ENCODE data around the gene BCAT1. TPM values are rescaled to one million over a fixed set of nuclear protein-coding genes. Genes with fewer than 3 reads are reported as not detected.

BCAT1 gene
- total RNA-seq, 1 experiment from 2014 or later: 5.8 TPM

DNA sequence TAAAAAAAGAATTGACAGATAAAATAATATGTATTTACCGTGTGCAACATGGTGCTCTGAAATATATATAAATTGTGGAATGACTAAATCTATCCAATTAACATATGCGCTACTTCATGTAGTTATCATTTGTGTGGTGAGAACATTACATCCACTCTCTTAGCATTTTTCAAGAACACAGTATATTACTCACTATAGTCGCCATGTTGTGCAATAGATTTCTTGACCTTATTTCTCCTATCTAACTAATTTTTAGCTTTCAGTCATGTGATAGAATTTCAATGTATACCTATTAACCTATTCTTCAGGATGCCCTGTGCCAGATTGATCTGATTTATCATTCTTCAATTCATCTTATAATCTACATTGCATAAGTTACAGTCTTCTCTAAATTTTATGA lies 178.6 kb downstream of the BCAT1 start:
- no peaks in the 10 kb centered on the region for H3K36me3 ChIP-seq (ENCODE audit: control insufficient read depth, insufficient read depth, low read length)
- H3K27ac ChIP-seq (ENCODE audit: low read length): no peak overlapping the region
- H3K4me1 ChIP-seq (ENCODE audit: control insufficient read depth, insufficient read depth, low read length): no peaks in the 10 kb centered on the region
- no peak for DNase-seq (ENCODE audit: low read depth, low spot score)
- in situ Hi-C loops (cut with HindIII; ENCODE audit: low pct_unique_long_range_greater_than_20kb, low sequenced_read_pairs): no loop called here
- ChIA-PET POLR2A (interaction anchor here (0.6 kb wide), 1 partner anchor 1123 kb away, joined by 3 read pairs; no protein-coding TSS in a partner anchor), CTCF (interaction anchor here (1.1 kb wide), 1 partner anchor 10 kb away, joined by 10 read pairs; no protein-coding TSS in a partner anchor)
- no TSS peak for BruUV-seq (replicated peaks)
- H3K9me3 ChIP-seq (ENCODE audit: control insufficient read depth, insufficient read depth, low read depth, low read length): 0 out of 2 replicates have a peak, but pooled peaks cover 5% of the 10 kb centered on the region
- intact Hi-C loops (cut with micrococcal nuclease; ENCODE audit: unreplicated experiment): no loop called here
- no peak for ATAC-seq
- TF ChIP-seq, protein P1, sequence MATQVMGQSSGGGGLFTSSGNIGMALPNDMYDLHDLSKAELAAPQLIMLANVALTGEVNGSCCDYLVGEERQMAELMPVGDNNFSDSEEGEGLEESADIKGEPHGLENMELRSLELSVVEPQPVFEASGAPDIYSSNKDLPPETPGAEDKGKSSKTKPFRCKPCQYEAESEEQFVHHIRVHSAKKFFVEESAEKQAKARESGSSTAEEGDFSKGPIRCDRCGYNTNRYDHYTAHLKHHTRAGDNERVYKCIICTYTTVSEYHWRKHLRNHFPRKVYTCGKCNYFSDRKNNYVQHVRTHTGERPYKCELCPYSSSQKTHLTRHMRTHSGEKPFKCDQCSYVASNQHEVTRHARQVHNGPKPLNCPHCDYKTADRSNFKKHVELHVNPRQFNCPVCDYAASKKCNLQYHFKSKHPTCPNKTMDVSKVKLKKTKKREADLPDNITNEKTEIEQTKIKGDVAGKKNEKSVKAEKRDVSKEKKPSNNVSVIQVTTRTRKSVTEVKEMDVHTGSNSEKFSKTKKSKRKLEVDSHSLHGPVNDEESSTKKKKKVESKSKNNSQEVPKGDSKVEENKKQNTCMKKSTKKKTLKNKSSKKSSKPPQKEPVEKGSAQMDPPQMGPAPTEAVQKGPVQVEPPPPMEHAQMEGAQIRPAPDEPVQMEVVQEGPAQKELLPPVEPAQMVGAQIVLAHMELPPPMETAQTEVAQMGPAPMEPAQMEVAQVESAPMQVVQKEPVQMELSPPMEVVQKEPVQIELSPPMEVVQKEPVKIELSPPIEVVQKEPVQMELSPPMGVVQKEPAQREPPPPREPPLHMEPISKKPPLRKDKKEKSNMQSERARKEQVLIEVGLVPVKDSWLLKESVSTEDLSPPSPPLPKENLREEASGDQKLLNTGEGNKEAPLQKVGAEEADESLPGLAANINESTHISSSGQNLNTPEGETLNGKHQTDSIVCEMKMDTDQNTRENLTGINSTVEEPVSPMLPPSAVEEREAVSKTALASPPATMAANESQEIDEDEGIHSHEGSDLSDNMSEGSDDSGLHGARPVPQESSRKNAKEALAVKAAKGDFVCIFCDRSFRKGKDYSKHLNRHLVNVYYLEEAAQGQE (IDR thresholded peaks at IDR 0.05; ENCODE audit: insufficient read depth in 1 of 2, low read depth in 2 of 2, low read length in 1 of 2): no peak
- no peak for TF ChIP-seq TCF7L2 (IDR thresholded peaks at IDR 0.05; ENCODE audit: low read depth, low read length)
- no peak for TF ChIP-seq POLR2AphosphoS5 (IDR thresholded peaks at IDR 0.05; ENCODE audit: low read depth, low read length)
- TF ChIP-seq, protein P2, sequence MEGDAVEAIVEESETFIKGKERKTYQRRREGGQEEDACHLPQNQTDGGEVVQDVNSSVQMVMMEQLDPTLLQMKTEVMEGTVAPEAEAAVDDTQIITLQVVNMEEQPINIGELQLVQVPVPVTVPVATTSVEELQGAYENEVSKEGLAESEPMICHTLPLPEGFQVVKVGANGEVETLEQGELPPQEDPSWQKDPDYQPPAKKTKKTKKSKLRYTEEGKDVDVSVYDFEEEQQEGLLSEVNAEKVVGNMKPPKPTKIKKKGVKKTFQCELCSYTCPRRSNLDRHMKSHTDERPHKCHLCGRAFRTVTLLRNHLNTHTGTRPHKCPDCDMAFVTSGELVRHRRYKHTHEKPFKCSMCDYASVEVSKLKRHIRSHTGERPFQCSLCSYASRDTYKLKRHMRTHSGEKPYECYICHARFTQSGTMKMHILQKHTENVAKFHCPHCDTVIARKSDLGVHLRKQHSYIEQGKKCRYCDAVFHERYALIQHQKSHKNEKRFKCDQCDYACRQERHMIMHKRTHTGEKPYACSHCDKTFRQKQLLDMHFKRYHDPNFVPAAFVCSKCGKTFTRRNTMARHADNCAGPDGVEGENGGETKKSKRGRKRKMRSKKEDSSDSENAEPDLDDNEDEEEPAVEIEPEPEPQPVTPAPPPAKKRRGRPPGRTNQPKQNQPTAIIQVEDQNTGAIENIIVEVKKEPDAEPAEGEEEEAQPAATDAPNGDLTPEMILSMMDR (IDR thresholded peaks at IDR 0.05): no peak
- no peak for TF ChIP-seq SIN3A (IDR thresholded peaks at IDR 0.05; ENCODE audit: borderline replicate concordance, insufficient read depth, low read depth, low read length)
- no peaks in the 10 kb centered on the region for H3K27me3 ChIP-seq (ENCODE audit: control insufficient read depth, insufficient read depth, low read length)
- no peak overlapping the region for H3K4me3 ChIP-seq (ENCODE audit: low read depth in 2 of 2, low read length in 2 of 2)

DNA sequence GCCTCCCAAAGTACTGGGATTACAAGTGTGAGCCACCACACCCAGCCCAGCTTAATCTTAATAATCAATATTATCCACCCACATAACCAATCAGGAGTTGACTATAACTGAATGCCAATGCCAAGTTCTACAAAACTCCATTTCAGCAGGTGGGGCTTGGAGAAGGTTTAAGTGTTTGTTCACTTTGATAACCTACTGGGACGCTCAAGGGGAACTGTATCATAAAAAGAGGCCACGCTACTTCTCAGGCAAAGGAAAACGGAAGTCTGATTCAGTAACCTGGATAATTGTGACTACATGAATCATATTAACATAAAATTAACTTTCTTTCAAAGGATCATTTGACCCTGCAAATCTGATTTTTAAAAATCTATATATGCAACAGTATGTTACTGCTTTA lies 179.2 kb downstream of the BCAT1 start:
- TF ChIP-seq, protein P1 (IDR thresholded peaks at IDR 0.05; ENCODE audit: insufficient read depth in 1 of 2, low read depth in 2 of 2, low read length in 1 of 2): no peak
- TF ChIP-seq TCF7L2 (IDR thresholded peaks at IDR 0.05; ENCODE audit: low read depth, low read length): no peak
- no peak for TF ChIP-seq POLR2AphosphoS5 (IDR thresholded peaks at IDR 0.05; ENCODE audit: low read depth, low read length)
- TF ChIP-seq SIN3A (IDR thresholded peaks at IDR 0.05; ENCODE audit: borderline replicate concordance, insufficient read depth, low read depth, low read length): no peak
- TF ChIP-seq, protein P2 (IDR thresholded peaks at IDR 0.05): no peak
- ATAC-seq: no peak
- no peaks in the 10 kb centered on the region for H3K27me3 ChIP-seq (ENCODE audit: control insufficient read depth, insufficient read depth, low read length)
- H3K4me1 ChIP-seq (ENCODE audit: control insufficient read depth, insufficient read depth, low read length): no peaks in the 10 kb centered on the region
- H3K36me3 ChIP-seq (ENCODE audit: control insufficient read depth, insufficient read depth, low read length): no peaks in the 10 kb centered on the region
- H3K4me3 ChIP-seq (ENCODE audit: low read depth in 2 of 2, low read length in 2 of 2): no peak overlapping the region
- intact Hi-C loops (cut with micrococcal nuclease; ENCODE audit: unreplicated experiment): no loop called here
- no TSS peak for BruUV-seq (replicated peaks)
- ChIA-PET POLR2A (no interaction called here), CTCF (interaction anchor here (0.7 to 1.1 kb wide), 2 partner anchors 10 to 75 kb away, joined by 6 to 10 read pairs; no protein-coding TSS in a partner anchor)
- in situ Hi-C loops (cut with HindIII; ENCODE audit: low pct_unique_long_range_greater_than_20kb, low sequenced_read_pairs): no loop called here
- no peak for DNase-seq (ENCODE audit: low read depth, low spot score)
- H3K9me3 ChIP-seq (ENCODE audit: control insufficient read depth, insufficient read depth, low read depth, low read length): 0 out of 2 replicates have a peak, but pooled peaks cover 5% of the 10 kb centered on the region
- no peak overlapping the region for H3K27ac ChIP-seq (ENCODE audit: low read length)
